ENCODE results near the gene MACROD2. TPM values are rescaled to one million over a fixed set of nuclear protein-coding genes. Genes with fewer than 3 reads are reported as not detected.

MACROD2 gene
- total RNA-seq, 1 donor from 2014 or later, result 2.4 TPM

- FAIRE-seq, result no peak
These were observed 788.5 kb downstream of the MACROD2 start for GRCh38 chr20:14783766-14784165.

GRCh38 chr20:14785065-14785743 is 789.9 kb downstream of the MACROD2 start:
- Histone ChIP-seq H3K36me3 (ENCODE audit: insufficient read depth, low read length) (no peaks in the 10 kb centered on the region), H3K79me2 (ENCODE audit: insufficient read depth, low read length) (no peaks in the 10 kb centered on the region), H3K9ac (ENCODE audit: low read length) (no peak overlapping the region), H2AFZ (ENCODE audit: low read depth, low read length) (no peak overlapping the region), H3K4me1 (ENCODE audit: insufficient read depth, low read length) (no peaks in the 10 kb centered on the region), H4K20me1 (ENCODE audit: insufficient read depth, low read length) (no peaks in the 10 kb centered on the region), H3K4me2 (ENCODE audit: low read length) (no peak overlapping the region), H3K4me3 (ENCODE audit: insufficient read depth, low read depth, low read length) (no peak overlapping the region), H3K27ac (ENCODE audit: low read depth, low read length) (no peak overlapping the region), H3K27me3 (ENCODE audit: insufficient read depth, low read length) (no peaks in the 10 kb centered on the region), H3K9me3 (ENCODE audit: insufficient read depth, low read depth, low read length) (no peaks in the 10 kb centered on the region)
- TF ChIP-seq EZH2 (IDR thresholded peaks at IDR 0.05; ENCODE audit: insufficient read depth, low read length), result no peak
- no peak for TF ChIP-seq CTCF (IDR thresholded peaks at IDR 0.05; ENCODE audit: insufficient read depth, low read depth, low read length)
- Mint-ChIP-seq H3K4me1 (ENCODE audit: low read depth, unreplicated experiment) (peaks cover 3% of the 10 kb centered on the region), H3K27ac (ENCODE audit: unreplicated experiment) (no peak overlapping the region), H3K9me3 (ENCODE audit: unreplicated experiment) (no peaks in the 10 kb centered on the region), H3K27me3 (ENCODE audit: low read depth, unreplicated experiment) (no peaks in the 10 kb centered on the region), H3K4me3 (ENCODE audit: unreplicated experiment) (no peak overlapping the region), H3K36me3 (ENCODE audit: low read depth, unreplicated experiment) (no peaks in the 10 kb centered on the region)
- FAIRE-seq (no peak), DNase-seq (ENCODE audit: low read depth) (no peak)

More at GRCh38 chr20:14783766-14784165, 788.5 kb downstream of the MACROD2 start:
- H3K9ac ChIP-seq (ENCODE audit: low read length), result no peak overlapping the region
- Mint-ChIP-seq H3K27ac (ENCODE audit: unreplicated experiment) (no peak overlapping the region), H3K27me3 (ENCODE audit: low read depth, unreplicated experiment) (no peaks in the 10 kb centered on the region), H3K4me1 (ENCODE audit: low read depth, unreplicated experiment) (peaks cover 2% of the 10 kb centered on the region), H3K36me3 (ENCODE audit: low read depth, unreplicated experiment) (no peaks in the 10 kb centered on the region), H3K4me3 (ENCODE audit: unreplicated experiment) (no peak overlapping the region), H3K9me3 (ENCODE audit: unreplicated experiment) (no peaks in the 10 kb centered on the region)
- H3K79me2 ChIP-seq (ENCODE audit: insufficient read depth, low read length), result no peaks in the 10 kb centered on the region
- no peak overlapping the region for H2AFZ ChIP-seq (ENCODE audit: low read depth, low read length)
- no peak overlapping the region for H3K4me3 ChIP-seq (ENCODE audit: insufficient read depth, low read depth, low read length)
- no peak overlapping the region for H3K4me2 ChIP-seq (ENCODE audit: low read length)
- H3K27ac ChIP-seq (ENCODE audit: low read depth, low read length), result no peak overlapping the region
- no peak for DNase-seq (ENCODE audit: low read depth)
- H3K9me3 ChIP-seq (ENCODE audit: insufficient read depth, low read depth, low read length), result no peaks in the 10 kb centered on the region
- no peaks in the 10 kb centered on the region for H3K36me3 ChIP-seq (ENCODE audit: insufficient read depth, low read length)
- TF ChIP-seq CTCF (IDR thresholded peaks at IDR 0.05; ENCODE audit: insufficient read depth, low read depth, low read length), result no peak
- TF ChIP-seq EZH2 (IDR thresholded peaks at IDR 0.05; ENCODE audit: insufficient read depth, low read length), result no peak
- H4K20me1 ChIP-seq (ENCODE audit: insufficient read depth, low read length), result no peaks in the 10 kb centered on the region
- no peaks in the 10 kb centered on the region for H3K27me3 ChIP-seq (ENCODE audit: insufficient read depth, low read length)
- no peaks in the 10 kb centered on the region for H3K4me1 ChIP-seq (ENCODE audit: insufficient read depth, low read length)

- no peaks in the 10 kb centered on the region for H3K9me3 Mint-ChIP-seq (ENCODE audit: unreplicated experiment)
- Histone ChIP-seq H3K27me3 (ENCODE audit: insufficient read depth, low read length) (no peaks in the 10 kb centered on the region), H3K36me3 (ENCODE audit: insufficient read depth, low read length) (no peaks in the 10 kb centered on the region), H4K20me1 (ENCODE audit: insufficient read depth, low read length) (no peaks in the 10 kb centered on the region), H3K4me1 (ENCODE audit: insufficient read depth, low read length) (no peaks in the 10 kb centered on the region), H3K4me2 (ENCODE audit: low read length) (no peak overlapping the region), H3K27ac (ENCODE audit: low read depth, low read length) (no peak overlapping the region), H3K79me2 (ENCODE audit: insufficient read depth, low read length) (no peaks in the 10 kb centered on the region), H2AFZ (ENCODE audit: low read depth, low read length) (no peak overlapping the region), H3K4me3 (ENCODE audit: insufficient read depth, low read depth, low read length) (no peak overlapping the region), H3K9ac (ENCODE audit: low read length) (no peak overlapping the region), H3K9me3 (ENCODE audit: insufficient read depth, low read depth, low read length) (no peaks in the 10 kb centered on the region)
- TF ChIP-seq CTCF (IDR thresholded peaks at IDR 0.05; ENCODE audit: insufficient read depth, low read depth, low read length) (no peak), EZH2 (IDR thresholded peaks at IDR 0.05; ENCODE audit: insufficient read depth, low read length) (no peak)
- H3K27me3 Mint-ChIP-seq (ENCODE audit: low read depth, unreplicated experiment), result no peaks in the 10 kb centered on the region
- H3K4me1 Mint-ChIP-seq (ENCODE audit: low read depth, unreplicated experiment), result peaks cover 14% of the 10 kb centered on the region
- H3K36me3 Mint-ChIP-seq (ENCODE audit: low read depth, unreplicated experiment), result no peaks in the 10 kb centered on the region
- H3K27ac Mint-ChIP-seq (ENCODE audit: unreplicated experiment), result peak overlapping the region; percentile 87
- FAIRE-seq (no peak), DNase-seq (ENCODE audit: low read depth) (no peak)
- H3K4me3 Mint-ChIP-seq (ENCODE audit: unreplicated experiment), result no peak overlapping the region
These were observed 794.9 kb downstream of the MACROD2 start for GRCh38 chr20:14790190-14790589.
